ENCODE measurements around the gene MOB2.

The MOB2 gene

DNA sequence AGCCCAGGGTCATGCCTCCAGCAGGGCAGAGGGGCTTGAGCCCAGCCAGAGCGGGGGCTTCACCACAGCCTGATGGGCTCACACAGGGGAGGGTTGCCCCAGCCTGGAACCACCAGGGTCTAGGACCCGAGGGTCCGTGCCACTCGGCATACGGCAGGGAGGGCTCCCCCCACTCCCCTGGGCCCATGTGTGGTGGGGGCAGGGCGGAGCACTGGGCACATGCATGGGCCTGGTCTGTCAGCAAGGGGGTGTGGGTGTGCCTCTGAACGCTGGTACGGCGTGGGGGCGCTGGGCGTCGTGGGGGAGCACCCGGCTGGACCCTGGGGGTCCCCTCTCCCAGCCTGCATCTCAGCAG lies 29.3 kb downstream of the MOB2 start:
- DNase-seq (ENCODE audit: low read depth) = no peak

GRCh38 chr11:1456596-1457325 lies 29.8 kb downstream of the MOB2 start:
- DNase-seq (ENCODE audit: low read depth) = no peak

- DNase-seq (ENCODE audit: low read depth) = no peak
Measured at GRCh38 chr11:1456176-1456575, 30.4 kb downstream of the MOB2 start.

- DNase-seq (ENCODE audit: low read depth) = no peak
Measured at GRCh38 chr11:1455763-1456060, 30.9 kb downstream of the MOB2 start.

- no peak for DNase-seq (ENCODE audit: low read depth)
Measured at GRCh38 chr11:1455032-1455762, 31.4 kb downstream of the MOB2 start.

- no peak for DNase-seq (ENCODE audit: low read depth)
Measured at GRCh38 chr11:1454576-1454975, 32.0 kb downstream of the MOB2 start.

- no peak for DNase-seq (ENCODE audit: low read depth)
Measured at GRCh38 chr11:1453611-1454034, 33.0 kb downstream of the MOB2 start.

DNA sequence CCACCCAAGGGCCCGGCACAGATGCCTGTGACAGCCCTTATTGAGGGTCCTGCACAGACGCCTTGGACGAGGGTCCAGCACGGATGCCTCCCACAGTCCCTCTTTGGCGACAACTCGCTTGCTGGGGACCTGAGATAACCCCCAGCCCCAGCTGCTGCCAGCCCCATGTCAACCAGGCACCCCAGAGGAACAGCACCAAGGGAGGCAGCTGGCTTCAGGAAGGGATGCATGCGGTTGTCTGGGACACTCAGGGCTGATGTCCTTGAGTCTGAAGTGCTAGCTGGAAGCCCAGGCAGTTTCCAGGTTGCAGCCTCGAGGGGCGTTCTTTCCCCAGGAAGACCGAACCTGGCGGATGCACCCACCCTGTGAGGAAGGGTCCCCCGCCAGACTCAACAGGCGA lies 33.8 kb downstream of the MOB2 start:
- DNase-seq (ENCODE audit: low read depth) = no peak

DNA sequence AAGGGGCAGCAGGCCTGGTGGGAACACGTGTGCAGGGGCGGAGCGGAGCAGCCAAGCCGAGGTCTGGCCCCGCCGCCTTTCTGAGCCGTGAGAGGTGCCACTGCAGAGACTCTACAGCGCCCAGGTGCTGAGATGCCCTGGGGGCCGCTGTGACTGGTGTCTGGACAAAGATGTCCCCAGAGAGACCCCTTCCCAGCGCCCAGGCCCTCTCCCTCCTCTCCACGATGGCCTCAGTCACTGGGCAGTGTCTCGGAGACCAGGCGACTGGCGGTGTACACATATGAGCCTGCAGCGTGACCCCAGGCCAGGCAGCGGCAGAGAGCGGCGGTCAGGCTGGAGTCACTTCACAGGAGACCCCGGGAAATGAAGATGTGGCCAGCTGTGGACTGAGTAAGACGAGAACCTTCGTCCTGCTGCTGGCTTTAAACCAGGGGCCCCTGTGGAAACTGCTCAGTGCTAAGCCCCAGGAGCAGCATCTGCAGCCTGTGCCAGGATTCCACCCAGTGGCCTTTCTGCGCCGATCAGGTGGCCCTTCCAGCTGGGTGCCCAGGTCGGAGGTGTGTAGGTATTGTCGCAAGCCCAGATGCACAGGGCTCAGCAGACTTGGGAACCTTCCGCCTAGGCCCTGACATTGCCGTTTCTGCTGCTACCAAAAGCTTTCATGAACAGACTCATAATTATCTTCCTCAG lies 34.7 kb downstream of the MOB2 start:
- no peak for DNase-seq (ENCODE audit: low read depth)

DNA sequence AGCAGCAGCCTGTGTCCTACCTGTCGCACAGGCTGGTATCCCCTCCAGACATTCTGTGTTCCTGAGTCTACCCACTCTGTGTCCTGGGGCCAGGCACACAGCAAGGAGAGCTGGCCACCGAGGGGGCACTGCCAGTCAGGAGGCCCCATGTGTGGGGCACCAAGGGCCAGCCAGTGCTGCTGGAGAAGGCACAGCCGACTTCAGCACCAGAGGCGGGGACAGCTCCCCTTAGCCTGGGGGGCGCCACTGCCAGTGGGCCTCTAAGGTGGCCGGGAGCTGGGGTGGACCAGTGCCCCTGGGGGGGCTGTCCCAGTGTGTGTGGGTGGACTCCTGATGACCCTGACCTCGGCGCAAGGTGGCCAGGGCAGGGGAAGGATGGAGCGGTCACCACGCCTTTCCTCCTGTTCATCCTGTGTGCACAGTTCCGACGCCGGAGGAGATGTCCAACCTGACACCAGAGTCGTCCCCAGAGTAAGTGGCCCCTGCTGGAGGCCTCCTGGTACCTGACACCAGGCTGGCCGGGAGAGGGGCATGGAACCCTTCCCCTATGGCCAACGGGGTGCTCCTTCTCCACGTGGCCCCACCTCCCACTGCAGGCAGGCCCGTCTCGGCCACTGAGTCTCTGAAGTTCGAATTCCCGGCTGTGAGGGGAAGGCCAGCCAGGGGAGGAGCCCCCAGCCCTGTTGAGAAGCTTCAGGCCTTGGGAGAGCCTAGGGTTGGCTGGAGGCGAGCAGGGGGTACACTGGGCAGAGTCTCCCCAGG lies 35.4 kb downstream of the MOB2 start:
- no peak for DNase-seq (ENCODE audit: low read depth)

DNA sequence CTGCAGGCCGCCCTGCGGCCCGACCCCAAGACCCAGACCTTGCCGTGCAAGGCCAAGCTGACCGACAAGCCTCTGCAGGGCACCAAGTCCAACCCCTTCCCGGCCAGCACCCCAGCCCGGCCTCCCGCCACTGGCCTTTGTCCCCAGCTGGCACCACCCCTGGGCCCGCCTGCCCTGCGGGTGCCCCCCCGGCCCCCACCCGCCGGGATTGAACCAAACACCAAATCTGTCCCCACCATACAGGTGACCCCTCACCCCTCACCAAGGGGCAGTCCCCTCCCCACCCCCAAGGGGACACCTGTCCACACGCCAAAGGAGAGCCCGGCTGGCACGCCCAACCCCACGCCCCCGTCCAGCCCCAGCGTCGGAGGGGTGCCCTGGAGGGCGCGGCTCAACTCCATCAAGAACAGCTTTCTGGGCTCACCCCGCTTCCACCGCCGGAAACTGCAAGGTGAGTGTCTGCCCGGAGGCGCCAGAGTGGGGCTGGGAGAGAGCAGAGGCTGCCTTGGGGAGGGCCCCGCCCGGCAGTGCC lies 36.2 kb downstream of the MOB2 start:
- no peak for DNase-seq (ENCODE audit: low read depth)

DNA sequence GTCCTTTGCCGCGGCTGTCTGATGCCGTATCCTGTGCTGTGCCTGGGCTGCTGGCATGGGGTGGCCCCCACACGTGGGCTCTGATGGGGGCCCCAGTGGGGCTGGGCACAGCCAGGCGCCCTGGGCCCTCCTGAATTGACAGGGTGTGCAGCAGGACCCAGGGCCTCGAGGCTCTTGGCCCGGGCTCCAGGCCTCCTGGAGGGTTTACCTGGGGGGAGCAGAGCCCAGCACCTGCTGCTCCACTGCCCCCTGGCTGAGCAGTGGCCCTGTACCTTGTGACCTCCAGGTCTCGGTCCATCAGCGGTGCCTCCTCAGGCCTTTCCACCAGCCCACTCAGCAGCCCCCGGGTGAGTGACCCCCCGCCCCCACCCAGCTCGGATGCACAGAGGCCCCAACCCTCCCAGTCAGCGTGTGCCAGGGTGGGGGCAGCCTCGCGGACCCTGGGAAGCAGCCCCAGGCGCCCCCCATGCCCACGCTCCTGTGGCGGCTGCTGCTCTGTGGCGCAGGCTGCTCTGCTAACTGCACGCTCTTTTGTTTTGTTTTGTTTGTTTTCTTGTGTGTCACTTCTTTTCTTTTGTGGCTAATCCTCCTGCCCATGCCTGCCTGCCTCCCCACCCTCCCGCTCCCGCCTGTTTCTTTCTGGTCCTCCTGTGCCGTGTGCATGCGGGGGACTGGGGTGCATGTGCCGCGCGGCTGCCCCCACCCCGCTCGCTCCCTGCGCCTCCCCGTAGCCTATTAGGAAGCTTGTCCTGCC lies 36.9 kb downstream of the MOB2 start:
- DNase-seq (ENCODE audit: low read depth) = no peak

DNA sequence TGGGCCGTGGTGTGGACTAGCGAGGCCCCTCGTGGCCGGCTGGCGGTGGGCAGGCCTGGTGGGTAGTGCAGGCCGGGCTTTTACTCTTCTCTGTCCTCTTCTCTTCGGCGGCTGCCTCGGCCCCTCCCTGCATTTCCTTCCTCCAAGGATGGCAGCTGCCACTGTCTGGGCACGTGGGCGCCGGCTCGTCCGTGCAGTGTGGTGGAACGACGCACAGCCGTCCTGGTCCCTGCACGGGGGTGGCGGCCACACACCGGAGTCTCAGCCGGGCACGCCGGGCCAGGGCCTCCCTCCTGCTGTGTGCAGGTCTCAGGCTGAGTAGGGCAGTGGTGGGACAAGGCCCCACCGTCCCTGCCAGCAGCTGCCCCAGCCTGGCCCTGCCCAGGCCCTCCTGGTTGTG lies 37.7 kb downstream of the MOB2 start:
- DNase-seq (ENCODE audit: low read depth) = no peak

DNA sequence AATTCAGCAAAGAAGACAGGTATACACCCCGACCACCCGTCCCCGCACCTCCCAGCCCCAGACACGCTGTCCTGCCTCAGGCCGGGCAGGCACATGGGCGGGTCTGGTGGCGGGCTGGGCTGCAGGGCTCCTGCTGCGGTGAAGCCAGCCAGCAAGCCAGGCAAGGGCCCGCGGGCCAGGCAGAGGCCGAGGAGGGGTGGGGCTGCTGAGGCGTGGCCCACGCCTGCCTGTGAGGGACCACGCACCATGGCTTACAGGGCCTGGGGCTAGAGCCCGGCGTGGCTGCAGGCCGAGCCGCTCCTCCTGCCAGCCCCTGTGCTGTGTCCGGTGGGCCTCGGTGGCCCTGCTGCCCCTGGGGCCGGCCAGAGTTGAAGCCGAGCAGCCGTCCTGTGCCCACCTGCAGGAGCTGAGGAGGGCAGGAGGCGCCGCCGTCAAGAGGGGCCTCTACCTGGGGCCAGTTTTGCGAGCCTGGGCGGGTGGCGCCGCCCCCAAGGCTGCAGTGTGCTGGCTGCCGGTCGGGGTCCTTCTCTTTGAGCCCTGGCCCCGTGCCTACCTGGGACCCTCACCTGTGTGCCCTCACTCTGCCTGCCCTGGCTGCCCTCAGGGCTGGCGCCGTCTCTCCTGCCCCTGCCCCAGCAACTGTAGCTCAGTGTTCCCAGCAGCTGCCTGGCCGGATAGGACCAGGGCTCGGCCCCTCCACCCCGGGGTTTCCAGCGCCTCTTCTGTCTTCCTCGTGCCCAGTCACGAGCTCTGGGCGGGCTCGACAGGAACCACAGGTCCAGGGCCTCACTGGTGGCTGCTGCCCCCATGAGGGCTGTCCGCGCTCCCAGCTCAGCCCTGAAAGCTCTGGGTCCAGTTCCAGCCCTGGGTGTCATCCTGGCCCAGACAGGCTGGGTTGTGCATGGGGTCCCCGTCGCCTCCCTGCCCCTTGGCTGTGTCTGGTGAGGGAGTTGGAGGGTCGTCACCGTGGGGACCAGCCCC lies 38.4 kb downstream of the MOB2 start:
- no peak for DNase-seq (ENCODE audit: low read depth)

DNA sequence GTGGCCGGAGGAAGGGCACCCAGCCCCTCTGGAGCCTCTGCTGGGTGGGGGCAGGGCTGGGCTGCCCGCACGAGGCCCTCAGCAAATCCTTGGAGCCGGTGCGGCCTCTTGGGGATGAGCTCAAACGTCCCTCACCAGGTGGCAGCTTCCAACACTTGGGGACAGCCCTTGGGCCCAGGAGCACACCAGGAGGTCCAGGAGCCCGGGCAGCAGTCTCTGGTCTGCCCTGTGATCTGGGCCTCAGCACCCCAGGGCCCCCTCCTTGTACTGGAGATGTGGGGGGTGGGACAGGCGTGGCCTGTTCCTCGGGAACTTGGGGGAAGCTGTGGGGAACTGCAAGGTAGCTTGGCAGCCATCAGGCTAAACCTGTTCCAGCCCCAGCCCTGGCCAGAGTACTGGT lies 40.0 kb downstream of the MOB2 start:
- no peak for DNase-seq (ENCODE audit: low read depth)

- no peak for DNase-seq (ENCODE audit: low read depth)
Measured at GRCh38 chr11:1445741-1446445, 40.7 kb downstream of the MOB2 start.

GRCh38 chr11:1444823-1445422 lies 41.7 kb downstream of the MOB2 start:
- DNase-seq (ENCODE audit: low read depth) = no peak

- DNase-seq (ENCODE audit: low read depth) = no peak
Measured at GRCh38 chr11:1444321-1444720, 42.3 kb downstream of the MOB2 start.

GRCh38 chr11:1443737-1444136 lies 42.8 kb downstream of the MOB2 start:
- DNase-seq (ENCODE audit: low read depth) = no peak
